B cell (primary cell): ENCODE data around the gene RDH12. TPM values are rescaled to one million over a fixed set of nuclear protein-coding genes. Genes with fewer than 3 reads are reported as not detected.

Experiments
- ATAC-seq: fragments of 200-7000 bp; cut with Tn5 transposase; one replicate; pipeline ENCODE4 v1.10.0; 2021; ENCODE audit warnings: low read depth, mild to moderate bottlenecking, moderate number of reproducible peaks, moderate library complexity
- CTCF ChIA-PET: fragments of 350-600 bp; sonication (Branson Sonifier 250); formaldehyde crosslinking; loops from one replicate; lab custom pipeline; 2021; ENCODE audit warnings: antibody characterized with exemption, inconsistent platforms; lab: Charles Lee
- POLR2A ChIA-PET: fragments of 350-600 bp; sonication (Branson Sonifier 250); formaldehyde crosslinking; loops from one replicate; lab custom pipeline; 2021; ENCODE audit warnings: antibody characterized with exemption; lab: Charles Lee
- DNase-seq: peaks from one replicate; pipeline ENCODE4 v3.0.0; 2013
- H2AFZ ChIP-seq: 2 replicates; pipeline ENCODE4 v1.6.1; 2012; ENCODE audit warnings: mild to moderate bottlenecking, low read depth, low read length; ENCODE audit not compliant: insufficient read depth, poor library complexity, severe bottlenecking
- H3K27ac ChIP-seq, 2 donors: 1 replicate in 1 of 2; 2 replicates in 1 of 2; pipeline ENCODE4 v1.5.1; 2012 to 2013; ENCODE audit warnings: low read length in 2 of 2, mild to moderate bottlenecking in 2 of 2, moderate library complexity in 1 of 2
- H3K27me3 ChIP-seq, 4 experiments: fragments of 200-600 bp in 1 of 4; sonication (generic) in 1 of 4; replicated peaks in 1 of 4; 1 replicate in 2 of 4; 2 replicates in 2 of 4; pipeline versions ENCODE4 v1.6.1 to v1.7.0; 2013 to 2016; ENCODE audit warnings: low read length in 3 of 4, mild to moderate bottlenecking in 2 of 4, mixed read lengths in 1 of 4, moderate library complexity in 1 of 4; ENCODE audit not compliant: insufficient read depth in 4 of 4, control insufficient read depth in 3 of 4; ENCODE audit errors: control extremely low read depth in 1 of 4
- H3K36me3 ChIP-seq, 2 experiments: replicated peaks in 1 of 2; 1 replicate in 1 of 2; 2 replicates in 1 of 2; pipeline versions ENCODE4 v1.6.1 to v1.7.1; 2013; ENCODE audit warnings: low read length in 1 of 2; ENCODE audit not compliant: insufficient read depth in 2 of 2, control insufficient read depth in 1 of 2; ENCODE audit errors: control extremely low read depth in 1 of 2, extremely low read depth in 1 of 2
- H3K4me1 ChIP-seq, 2 donors: fragments of 200-600 bp in 1 of 2; sonication (generic) in 1 of 2; 1 replicate in 1 of 2; 2 replicates in 1 of 2; pipeline versions ENCODE4 v1.5.1 to v1.6.1; 2013 to 2017; ENCODE audit warnings: low read length in 2 of 2; ENCODE audit not compliant: control insufficient read depth in 2 of 2, insufficient read depth in 2 of 2
- H3K4me2 ChIP-seq: replicated peaks from 2 replicates; pipeline ENCODE3; 2012; ENCODE audit warnings: mild to moderate bottlenecking, low read depth, low read length; ENCODE audit not compliant: poor library complexity, severe bottlenecking
- H3K4me3 ChIP-seq, 5 experiments: fragments of 200-600 bp in 1 of 5; sonication (generic) in 1 of 5; 1 replicate in 3 of 5; 2 replicates in 2 of 5; pipeline versions ENCODE4 v1.5.1 to v1.7.0; 2011 to 2016; ENCODE audit warnings: low read length in 4 of 5, mild to moderate bottlenecking in 4 of 5, low read depth in 2 of 5, control low read depth in 1 of 5, moderate library complexity in 1 of 5; ENCODE audit not compliant: insufficient read depth in 1 of 5; ENCODE audit errors: control extremely low read depth in 1 of 5, extremely low read depth in 1 of 5
- H3K79me2 ChIP-seq: fragments of 200-600 bp; sonication (generic); one replicate; pipeline ENCODE4 v1.6.0; 2016; ENCODE audit warnings: low read length; ENCODE audit not compliant: control insufficient read depth, insufficient read depth
- H3K9ac ChIP-seq: fragments of 200-600 bp; sonication (generic); 2 replicates; pipeline ENCODE4 v1.6.1; 2017; ENCODE audit warnings: mild to moderate bottlenecking, low read length, moderate library complexity
- H3K9me3 ChIP-seq, 3 donors: one replicate each; pipeline versions ENCODE4 v1.6.1 to v1.7.1; 2013; ENCODE audit warnings: low read length in 2 of 3; ENCODE audit not compliant: control insufficient read depth in 2 of 3, insufficient read depth in 1 of 3; ENCODE audit errors: control extremely low read depth in 1 of 3
- H4K20me1 ChIP-seq: 2 replicates; pipeline ENCODE4 v1.6.0; 2012; ENCODE audit warnings: mild to moderate bottlenecking, low read length; ENCODE audit not compliant: insufficient read depth, control insufficient read depth, poor library complexity, severe bottlenecking
- H3K27ac Mint-ChIP-seq: one replicate; pipeline ENCODE4 v1.8.0; 2021; ENCODE audit warnings: mixed read lengths
- H3K27me3 Mint-ChIP-seq: one replicate; pipeline ENCODE4 v1.8.0; 2021; ENCODE audit warnings: mixed read lengths
- H3K4me1 Mint-ChIP-seq: one replicate; pipeline ENCODE4 v1.8.0; 2021; ENCODE audit warnings: mixed read lengths
- H3K4me3 Mint-ChIP-seq: one replicate; pipeline ENCODE4 v1.8.0; 2021; ENCODE audit warnings: mixed read lengths
- H3K9me3 Mint-ChIP-seq: one replicate; pipeline ENCODE4 v1.8.0; 2022; ENCODE audit warnings: mixed read lengths; ENCODE audit not compliant: insufficient read depth
- EZH2 ChIP-seq: IDR thresholded peaks from 2 replicates; pipeline ENCODE4 v1.6.1; 2012; ENCODE audit warnings: borderline replicate concordance, low read depth, mild to moderate bottlenecking, moderate library complexity, low read length; ENCODE audit not compliant: insufficient read depth, poor library complexity, severe bottlenecking
- WGBS: methylation state at CpG from one replicate; pipeline ENCODE4 v1.1.5; 2013; ENCODE audit warnings: missing lambda C conversion rate; ENCODE audit not compliant: insufficient coverage; 5-methylcytosine and 5-hydroxymethylcytosine counted together
- intact Hi-C: fragments of 100-400 bp; cut with micrococcal nuclease; formaldehyde crosslinking; loops from one replicate; pipeline ENCODE4 v1.10.0; 2022
- polyA plus RNA-seq: library from polyadenylated mRNA; depleted of rRNA; stranded (reverse); fragments of >200 nt; gene quantifications from 2 replicates; pipeline ENCODE4 v1.2.3, GENCODE V29; 2012
- total RNA-seq, 2 donors: library from RNA; stranded (reverse); fragments of 120-200 nt in 1 of 2; gene quantifications; 1 replicate in 1 of 2; 2 replicates in 1 of 2; pipeline versions ENCODE4 v1.2.3 to v1.2.4, GENCODE V29; 2013 to 2022
- TF ChIP-seq, protein P1 (sequence below): fragments of 200-600 bp; IDR thresholded peaks from one replicate; pipeline ENCODE4 v1.8.0; 2022; ENCODE audit warnings: antibody characterized with exemption, mild to moderate bottlenecking

The RDH12 gene
- total and polyA plus RNA-seq, 2 donors (not counting 1 experiment from before 2014, with no cell fraction given) = not detected

DNA sequence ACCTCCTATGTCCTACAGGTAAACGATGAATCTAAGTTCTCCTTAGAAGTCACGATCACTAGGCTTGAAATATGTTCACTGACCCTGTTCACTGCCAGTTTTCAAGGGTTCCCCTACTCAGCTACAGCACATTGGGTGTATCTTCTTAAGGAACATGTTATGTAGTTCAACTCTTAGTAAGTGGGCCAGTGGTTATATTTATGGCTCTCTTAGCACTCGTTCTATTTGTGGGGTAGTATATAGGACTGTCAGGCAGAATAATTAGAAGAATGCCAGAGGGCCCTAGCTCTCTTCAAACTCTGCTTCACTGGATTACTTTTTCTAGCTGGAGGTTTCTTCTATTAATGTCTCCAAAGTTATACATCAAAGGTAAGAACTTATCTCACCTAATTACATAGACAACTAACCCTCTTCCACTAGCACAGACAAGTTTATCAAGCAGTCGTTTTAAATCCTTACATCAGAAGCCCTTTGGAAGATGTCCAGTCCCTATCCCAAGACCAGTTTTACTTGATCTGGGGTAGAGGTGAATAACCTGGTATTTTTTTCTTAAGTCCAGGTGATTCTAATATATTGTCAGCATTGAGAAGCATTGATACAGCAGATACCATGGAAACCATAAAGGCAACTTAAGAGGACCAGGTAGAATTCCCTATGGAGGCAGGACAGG lies 75.1 kb downstream of the RDH12 start:
- Mint-ChIP-seq H3K27ac (no peak overlapping the region), H3K4me1 (no peaks in the 10 kb centered on the region), H3K27me3 (no peaks in the 10 kb centered on the region), H3K4me3 (no peak overlapping the region), H3K9me3 (no peaks in the 10 kb centered on the region)
- Histone ChIP-seq H3K9me3 (no peaks in the 10 kb centered on the region), H3K27me3 (no peaks in the 10 kb centered on the region), H3K9ac (no peak overlapping the region), H3K4me3 (no peak overlapping the region), H3K27ac (no peak overlapping the region), H2AFZ (no peak overlapping the region), H4K20me1 (no peaks in the 10 kb centered on the region), H3K4me2 (no peak overlapping the region), H3K79me2 (no peaks in the 10 kb centered on the region), H3K4me1 (no peaks in the 10 kb centered on the region), H3K36me3 (peaks cover 8 to 89% of the 10 kb centered on the region in 2 experiments)
- TF ChIP-seq, protein P1, sequence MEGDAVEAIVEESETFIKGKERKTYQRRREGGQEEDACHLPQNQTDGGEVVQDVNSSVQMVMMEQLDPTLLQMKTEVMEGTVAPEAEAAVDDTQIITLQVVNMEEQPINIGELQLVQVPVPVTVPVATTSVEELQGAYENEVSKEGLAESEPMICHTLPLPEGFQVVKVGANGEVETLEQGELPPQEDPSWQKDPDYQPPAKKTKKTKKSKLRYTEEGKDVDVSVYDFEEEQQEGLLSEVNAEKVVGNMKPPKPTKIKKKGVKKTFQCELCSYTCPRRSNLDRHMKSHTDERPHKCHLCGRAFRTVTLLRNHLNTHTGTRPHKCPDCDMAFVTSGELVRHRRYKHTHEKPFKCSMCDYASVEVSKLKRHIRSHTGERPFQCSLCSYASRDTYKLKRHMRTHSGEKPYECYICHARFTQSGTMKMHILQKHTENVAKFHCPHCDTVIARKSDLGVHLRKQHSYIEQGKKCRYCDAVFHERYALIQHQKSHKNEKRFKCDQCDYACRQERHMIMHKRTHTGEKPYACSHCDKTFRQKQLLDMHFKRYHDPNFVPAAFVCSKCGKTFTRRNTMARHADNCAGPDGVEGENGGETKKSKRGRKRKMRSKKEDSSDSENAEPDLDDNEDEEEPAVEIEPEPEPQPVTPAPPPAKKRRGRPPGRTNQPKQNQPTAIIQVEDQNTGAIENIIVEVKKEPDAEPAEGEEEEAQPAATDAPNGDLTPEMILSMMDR = no peak
- no peak for TF ChIP-seq EZH2
- ATAC-seq (no peak), DNase-seq (no peak)
- 100% methylated on average over 2 of the region's 4 CpGs for WGBS
- intact Hi-C loops = no loop called here
- POLR2A ChIA-PET = no interaction called here
- CTCF ChIA-PET = interaction anchor here (0.6 kb wide), 1 partner anchor 64 kb away, joined by 4 read pairs; no protein-coding TSS in a partner anchor

DNA sequence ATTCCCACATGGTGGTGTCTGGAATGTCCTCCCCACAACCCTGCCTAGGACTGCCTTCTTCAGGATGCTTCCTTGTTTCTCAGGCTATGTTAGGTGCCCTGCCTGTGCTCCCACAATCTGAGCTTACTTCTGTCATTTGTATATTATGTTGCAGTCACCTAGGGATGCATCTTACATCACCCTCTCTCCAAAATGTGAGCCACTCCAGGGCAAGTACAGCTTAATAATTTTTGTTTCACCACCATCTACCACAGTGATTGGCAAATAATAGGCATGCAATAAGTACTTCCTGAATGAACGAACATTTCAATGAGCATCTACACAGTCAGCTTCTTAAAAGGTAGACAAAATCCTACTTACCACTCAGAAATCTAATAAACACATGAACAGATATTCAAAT lies 77.1 kb downstream of the RDH12 start:
- H3K79me2 ChIP-seq = no peaks in the 10 kb centered on the region
- H3K4me3 ChIP-seq = no peak overlapping the region
- H4K20me1 ChIP-seq = no peaks in the 10 kb centered on the region
- Mint-ChIP-seq H3K27me3 (no peaks in the 10 kb centered on the region), H3K4me3 (no peak overlapping the region), H3K27ac (no peak overlapping the region), H3K4me1 (no peaks in the 10 kb centered on the region), H3K9me3 (no peaks in the 10 kb centered on the region)
- intact Hi-C loops = no loop called here
- H3K27ac ChIP-seq = no peak overlapping the region
- H3K4me1 ChIP-seq = no peaks in the 10 kb centered on the region
- ChIA-PET CTCF (no interaction called here), POLR2A (no interaction called here)
- no peaks in the 10 kb centered on the region for H3K9me3 ChIP-seq
- DNase-seq (no peak), ATAC-seq (no peak)
- H3K4me2 ChIP-seq = no peak overlapping the region
- peaks cover 10 to 92% of the 10 kb centered on the region in 2 experiments for H3K36me3 ChIP-seq
- H2AFZ ChIP-seq = no peak overlapping the region
- no peak overlapping the region for H3K9ac ChIP-seq
- no peaks in the 10 kb centered on the region for H3K27me3 ChIP-seq
- WGBS = no CpG with 5 or more reads among the region's 1 CpG
- no peak for TF ChIP-seq EZH2
- TF ChIP-seq, protein P1 = no peak
